Mucosa of gallbladder (tissue), 1 donor: Measurements from ENCODE around the gene SMAD1. TPM values are rescaled to one million over a fixed set of nuclear protein-coding genes. Genes with fewer than 3 reads are reported as not detected.
"Not testable (repeated sequence)": the region's sequence is repeated elsewhere in the genome, so short reads cannot be mapped to it uniquely, and the experiment has no call there.

Experiments used
- DNase-seq: peaks from one replicate; pipeline ENCODE4 v3.0.0-alpha.2; 2020; ENCODE audit warnings: low spot score
- total RNA-seq: library from RNA; stranded (reverse); gene quantifications from one replicate; pipeline ENCODE4 v1.2.1, GENCODE V29; 2021
- donor health status: DM: no; HTN: no; CAD: no.

Gene SMAD1
- total RNA-seq, 1 donor from 2014 or later: 32.5 TPM

- DNase-seq: no peak
Observed at GRCh38 chr4:145563293-145563985, 81.8 kb downstream of the SMAD1 start.

GRCh38 chr4:145564540-145564939 lies 82.9 kb downstream of the SMAD1 start:
- no peak for DNase-seq

DNA sequence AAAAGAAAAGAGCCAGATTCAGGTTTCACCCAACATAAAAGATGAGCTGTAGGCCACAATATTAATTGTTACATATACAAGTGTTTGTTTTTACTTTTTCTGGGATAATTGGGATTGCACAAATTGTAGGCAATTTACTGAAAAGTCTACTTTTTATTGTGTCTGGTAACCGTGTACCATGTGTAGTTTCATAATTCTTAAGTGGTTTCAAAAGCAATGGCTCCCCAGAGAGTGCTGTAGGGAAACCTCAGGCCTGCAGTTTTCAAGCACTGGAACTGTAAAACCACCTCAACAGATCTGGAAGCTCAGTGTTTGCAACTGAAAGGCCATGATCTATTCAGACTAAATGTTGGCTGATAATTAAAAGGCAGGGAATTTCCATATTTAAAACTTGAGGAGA lies 83.7 kb downstream of the SMAD1 start:
- no peak for DNase-seq

DNA sequence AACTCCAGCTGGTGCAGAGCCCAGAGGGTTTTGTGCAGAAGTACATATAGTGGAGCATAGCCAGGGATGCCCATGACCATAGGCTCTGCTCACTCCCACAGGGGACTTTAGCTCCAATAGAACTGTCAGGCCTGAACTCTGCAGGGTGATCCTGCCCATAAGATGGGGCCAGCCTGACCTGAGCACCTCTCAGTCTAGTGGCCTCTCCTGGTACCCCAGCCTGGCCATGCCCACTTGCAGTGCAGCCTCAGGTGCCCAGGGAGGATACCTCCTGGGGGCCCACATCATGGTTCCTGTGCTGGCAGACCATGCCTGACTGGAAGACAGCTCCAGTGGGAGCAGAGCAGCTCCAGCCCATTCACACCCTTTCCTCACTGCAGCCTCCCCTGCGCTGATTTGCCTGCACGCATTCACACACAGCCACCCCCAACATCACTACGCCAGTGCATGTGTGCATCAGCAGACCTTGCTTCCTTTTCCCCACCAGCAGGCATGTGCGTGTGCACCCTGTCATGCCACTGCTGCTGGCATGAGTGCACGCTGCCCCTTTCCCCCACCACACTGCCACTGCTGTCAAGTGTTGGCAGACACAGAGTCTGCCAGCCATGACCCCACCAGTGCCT lies 84.5 kb downstream of the SMAD1 start:
- DNase-seq: no peak

DNA sequence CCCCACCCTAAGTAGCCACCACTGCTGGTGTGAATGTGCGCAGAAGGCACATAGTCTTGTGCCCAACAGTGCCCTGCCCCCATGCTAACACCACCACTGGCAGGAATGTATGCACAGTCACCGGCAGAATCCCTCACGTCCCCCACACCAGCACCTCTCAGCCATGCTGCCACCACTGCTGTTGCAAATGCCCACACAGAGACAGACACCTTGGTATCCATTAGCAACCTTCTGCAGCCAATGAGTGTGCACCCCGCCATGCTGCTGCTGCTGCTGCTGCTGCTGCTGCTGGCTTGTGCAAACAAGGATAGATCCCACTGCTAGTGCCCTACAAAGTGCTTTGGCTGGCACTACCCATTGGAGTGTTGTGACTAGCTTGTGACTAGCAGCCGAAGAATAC lies 85.1 kb downstream of the SMAD1 start:
- no peak for DNase-seq

DNA sequence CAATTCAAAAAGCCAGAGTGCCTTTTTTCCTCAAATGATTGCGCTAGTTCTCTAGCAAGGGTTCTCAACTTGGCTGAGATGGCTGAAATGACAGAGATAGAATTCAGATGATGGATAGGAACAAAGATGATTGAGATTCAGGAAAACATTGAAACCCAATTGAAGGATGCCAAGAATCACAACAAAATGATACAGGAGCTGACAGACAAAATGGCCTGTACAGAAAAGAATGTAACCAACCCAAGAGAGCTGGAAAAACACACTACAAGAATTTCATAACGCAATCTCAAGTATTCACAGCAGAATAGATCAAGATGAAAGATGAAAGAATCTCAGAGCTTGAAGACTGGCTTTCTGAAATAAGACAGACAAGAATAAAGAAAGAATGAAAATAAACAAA lies 85.9 kb downstream of the SMAD1 start:
- DNase-seq: no peak

DNA sequence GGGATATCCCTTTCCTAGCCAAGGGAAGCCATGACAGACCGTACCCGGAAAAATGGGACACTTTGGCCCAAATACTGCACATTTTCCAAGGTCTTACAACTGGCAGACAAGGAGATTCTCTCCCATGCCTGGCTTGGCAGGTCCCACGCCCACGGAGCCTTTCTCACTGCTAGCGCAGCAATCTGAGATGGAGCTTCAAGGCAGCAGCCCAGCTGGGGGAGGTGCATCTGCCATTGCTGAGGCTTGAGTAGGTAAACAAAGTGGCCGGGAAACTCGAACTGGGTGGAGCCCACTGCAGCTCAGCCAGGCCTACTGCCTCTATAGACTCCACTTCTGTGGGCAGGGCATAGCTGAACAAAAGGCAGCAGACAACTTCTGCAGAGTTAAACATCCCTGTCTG lies 92.9 kb downstream of the SMAD1 start:
- not testable (repeated sequence) for DNase-seq

GRCh38 chr4:145580906-145581305 lies 99.3 kb downstream of the SMAD1 start:
- DNase-seq: no peak

DNA sequence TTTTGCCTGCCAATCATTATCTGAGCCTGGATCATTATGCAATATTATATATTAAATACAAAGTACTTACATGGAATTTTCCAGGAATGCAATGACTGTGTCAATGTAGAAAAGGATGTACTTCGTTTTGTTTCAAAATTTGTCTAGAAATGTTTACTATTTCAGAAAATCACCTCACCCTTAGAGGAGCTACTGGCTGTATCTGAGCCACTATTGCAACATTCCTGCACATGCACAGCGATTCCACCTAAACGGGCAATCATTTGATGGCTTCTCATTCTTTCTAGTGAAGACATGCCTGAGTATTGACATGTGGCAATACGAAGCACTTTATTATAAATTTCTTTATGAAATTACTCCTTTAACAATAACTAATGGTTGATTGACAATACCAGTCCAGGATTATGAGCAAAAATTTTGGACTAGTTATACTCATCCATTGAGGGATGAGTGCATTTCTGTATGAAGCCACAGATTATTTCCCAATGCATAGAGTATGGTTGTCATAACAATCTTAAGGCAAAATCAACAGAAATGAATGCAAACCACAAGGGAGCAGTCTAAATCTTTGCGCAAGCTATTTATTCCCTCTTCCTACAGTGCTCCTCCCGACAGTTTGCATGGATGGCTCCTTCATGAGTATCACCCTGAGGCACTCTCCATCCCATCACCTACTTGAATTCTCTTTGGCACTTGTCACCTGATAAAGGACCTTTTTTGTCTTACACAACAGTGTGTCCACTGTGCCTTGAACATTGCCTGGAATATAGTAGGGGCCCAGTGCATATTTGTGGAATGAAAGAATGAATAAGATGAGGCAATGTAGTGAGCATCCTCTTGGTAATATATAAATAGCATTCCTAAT lies 101.8 kb downstream of the SMAD1 start:
- no peak for DNase-seq

GRCh38 chr4:145587088-145587754 lies 105.6 kb downstream of the SMAD1 start:
- no peak for DNase-seq

DNA sequence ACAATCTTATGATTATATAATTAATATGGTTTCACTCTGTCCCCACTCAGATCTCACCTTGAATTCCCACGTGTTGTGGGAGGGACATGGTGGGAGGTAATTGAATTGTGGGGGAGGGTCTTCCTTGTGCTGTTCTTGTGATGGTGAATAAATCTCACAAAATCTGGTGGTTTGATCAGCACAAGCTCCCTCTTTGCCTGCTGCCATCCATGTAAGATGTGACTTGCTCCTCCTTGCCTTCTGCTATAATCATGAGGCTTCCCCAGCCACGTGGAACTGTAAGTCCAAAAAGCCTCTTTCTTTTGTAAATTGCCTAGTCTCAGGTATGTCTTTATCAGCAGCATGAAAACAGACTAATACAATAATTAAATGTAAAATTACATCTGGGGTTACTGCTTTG lies 107.7 kb downstream of the SMAD1 start:
- DNase-seq: not testable (repeated sequence)

DNA sequence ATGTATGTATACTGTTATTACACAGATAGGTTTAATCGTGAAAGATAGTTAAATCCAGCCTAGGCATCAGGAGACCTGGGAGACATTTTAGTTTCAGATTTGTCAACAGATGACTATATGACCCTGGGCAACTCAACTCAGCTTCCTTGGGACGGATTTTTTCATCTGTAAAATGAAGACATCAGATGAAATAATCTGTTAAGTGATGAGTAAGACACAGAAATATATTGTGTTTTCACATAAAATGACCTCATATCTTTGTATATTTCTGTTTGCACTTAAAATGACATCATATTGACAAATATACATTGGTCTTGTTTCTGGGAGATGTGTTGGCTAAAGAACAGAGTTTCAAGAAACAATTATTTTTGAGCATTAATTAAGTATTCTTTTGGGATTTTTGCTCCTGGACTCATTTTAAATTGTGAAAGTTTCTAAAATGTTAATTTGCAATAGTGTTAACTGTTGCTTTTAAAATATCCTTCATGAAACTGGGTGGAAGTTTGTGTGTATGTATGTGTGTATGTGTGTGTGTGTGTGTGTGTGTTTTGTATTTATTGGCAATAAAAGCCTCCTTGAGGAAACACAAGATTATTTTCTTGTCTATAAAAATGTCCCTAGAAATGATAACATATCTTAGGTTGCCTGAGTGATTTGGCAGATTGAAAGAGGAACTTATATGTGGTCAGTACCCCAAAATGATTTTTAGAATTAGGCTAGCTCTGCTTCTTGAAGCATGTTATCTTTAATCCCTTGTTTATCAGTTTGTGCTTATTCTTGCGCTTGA lies 108.5 kb downstream of the SMAD1 start:
- DNase-seq: no peak

DNA sequence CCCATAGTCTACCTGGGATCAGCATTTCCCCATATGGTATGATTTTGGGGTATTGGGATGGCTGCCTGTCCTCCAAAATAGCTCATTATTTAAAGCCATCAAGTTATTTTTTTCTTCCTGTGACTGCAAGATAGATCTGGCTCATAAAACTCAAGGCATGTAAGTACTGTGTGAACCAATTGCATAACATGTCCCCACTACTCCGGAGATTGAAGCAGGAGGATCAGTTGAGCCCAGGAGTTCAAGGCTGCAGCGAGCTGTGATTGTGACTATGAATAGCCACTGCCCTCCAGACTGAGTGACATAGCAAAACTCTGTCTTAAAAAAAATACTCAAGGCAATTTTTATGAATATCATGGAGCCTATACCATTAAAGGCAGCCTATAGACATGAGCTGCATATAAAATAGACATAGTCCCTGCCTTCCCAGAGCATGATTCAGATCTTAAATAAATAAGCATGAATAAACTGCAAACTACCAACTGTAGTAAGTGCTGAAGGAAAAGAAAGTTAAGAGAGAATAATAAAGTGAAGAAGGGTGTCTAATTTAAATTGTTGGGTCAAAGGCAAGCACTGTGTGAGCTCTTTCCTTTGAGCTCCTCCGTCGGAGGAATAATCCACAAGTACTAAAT lies 120.6 kb downstream of the SMAD1 start:
- no peak for DNase-seq

GRCh38 chr4:145605941-145606340 lies 124.3 kb downstream of the SMAD1 start:
- no peak for DNase-seq

Other genes with a start within 250 kb of the SMAD1 start
- gene MMAA, start 137.5 kb downstream of the SMAD1 start, total RNA-seq: 17.3 TPM
- not detected for gene C4orf51, start 198.3 kb downstream of the SMAD1 start, total RNA-seq